Measurements from ENCODE around the gene PACS2. TPM values are rescaled to one million over a fixed set of nuclear protein-coding genes. Genes with fewer than 3 reads are reported as not detected.
A peak's percentile ranks its signal among the peaks of the same experiment; 100 is the strongest.

PACS2 gene
- total RNA-seq, 1 experiment from 2014 or later: 72.5 TPM

GRCh38 chr14:105410642-105411016 is 96.1 kb downstream of the PACS2 start:
- Histone ChIP-seq H3K23ac (ENCODE audit: insufficient read length, low read depth, low read length) (no peak overlapping the region), H3K4me2 (ENCODE audit: insufficient read depth, insufficient read length, low read length) (peak overlapping the region; percentile 34), H4K5ac (ENCODE audit: insufficient read length, low read depth, low read length) (no peak overlapping the region), H2BK20ac (ENCODE audit: low read depth, low read length, poor library complexity, severe bottlenecking) (no peak overlapping the region), H4K8ac (replicated peaks; ENCODE audit: insufficient read length, low read depth, low read length) (no peak overlapping the region), H3K27me3 (ENCODE audit: insufficient read depth, low read length) (peaks cover 12% of the 10 kb centered on the region), H2AFZ (ENCODE audit: low read length) (no peak overlapping the region), H3T11ph (ENCODE audit: low read length) (no peak overlapping the region), H3K23me2 (ENCODE audit: insufficient read length, low read depth, low read length, poor library complexity, severe bottlenecking) (peaks cover 8% of the 10 kb centered on the region), H3K9me3 (ENCODE audit: control insufficient read depth, low read depth, low read length) (no peaks in the 10 kb centered on the region), H2AK5ac (ENCODE audit: insufficient read length, low read length) (no peak overlapping the region), H2BK120ac (ENCODE audit: low read depth, low read length, poor library complexity, severe bottlenecking) (no peak overlapping the region), H3K9ac (ENCODE audit: extremely low read depth, insufficient read length, low read length) (no peak overlapping the region), H4K91ac (ENCODE audit: insufficient read length, low read depth, low read length) (no peak overlapping the region), H3K18ac (ENCODE audit: insufficient read length, low read depth, low read length) (no peak overlapping the region), H2BK5ac (ENCODE audit: insufficient read length, low read length) (no peak overlapping the region), H3K4me1 (ENCODE audit: insufficient read depth, low read length) (no peaks in the 10 kb centered on the region), H3K14ac (ENCODE audit: insufficient read depth, low read length) (no peak overlapping the region), H2BK15ac (ENCODE audit: low read depth, low read length) (no peak overlapping the region), H3K4ac (ENCODE audit: low read depth, low read length) (no peak overlapping the region), H3K27ac (ENCODE audit: insufficient read length, low read depth, low read length) (no peak overlapping the region), H3K79me1 (ENCODE audit: insufficient read depth, low read depth, low read length, poor library complexity, severe bottlenecking) (no peaks in the 10 kb centered on the region), H4K20me1 (ENCODE audit: control insufficient read depth, insufficient read depth, insufficient read length) (peaks cover 3% of the 10 kb centered on the region), H3K79me2 (ENCODE audit: insufficient read depth, low read length) (no peaks in the 10 kb centered on the region), H2BK12ac (ENCODE audit: insufficient read length, low read depth, low read length) (no peak overlapping the region), H3K56ac (ENCODE audit: insufficient read length, low read depth, low read length) (no peak overlapping the region)
- no peak for DNase-seq
- no CpG with 5 or more reads among the region's 5 CpGs for WGBS (ENCODE audit: extremely low coverage, insufficient read length, low lambda C conversion rate)
- peaks cover 6 to 25% of the 10 kb centered on the region in 2 experiments; a peak in 3 of 4 replicates for H3K4me1 Mint-ChIP-seq
- peaks cover 0 to 3% (median 3%) of the 10 kb centered on the region in 3 experiments; a peak in 2 of 7 replicates for H3K36me3 Mint-ChIP-seq (ENCODE audit: insufficient read depth in 1 of 3, low read depth in 3 of 3)
- peaks cover 0 to 12% of the 10 kb centered on the region in 2 experiments; a peak in 2 of 5 replicates for H3K9me3 Mint-ChIP-seq
- H3K4me3 Mint-ChIP-seq: peak overlapping the region; percentile 46 to 60; a peak in 3 of 5 replicates
- TF ChIP-seq CTCF (conservative IDR thresholded peaks at IDR 0.05): no peak
- no peak overlapping the region for H3K27ac Mint-ChIP-seq
- peaks cover 89% of the 10 kb centered on the region for H3K27me3 Mint-ChIP-seq (ENCODE audit: low read depth)
